ENCODE data around the gene KRTAP12-2.

The KRTAP12-2 gene, protein sequence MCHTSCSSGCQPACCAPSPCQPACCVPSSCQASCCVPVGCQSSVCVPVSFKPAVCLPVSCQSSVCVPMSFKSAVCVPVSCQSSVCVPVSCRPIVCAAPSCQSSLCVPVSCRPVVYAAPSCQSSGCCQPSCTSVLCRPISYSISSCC

DNA sequence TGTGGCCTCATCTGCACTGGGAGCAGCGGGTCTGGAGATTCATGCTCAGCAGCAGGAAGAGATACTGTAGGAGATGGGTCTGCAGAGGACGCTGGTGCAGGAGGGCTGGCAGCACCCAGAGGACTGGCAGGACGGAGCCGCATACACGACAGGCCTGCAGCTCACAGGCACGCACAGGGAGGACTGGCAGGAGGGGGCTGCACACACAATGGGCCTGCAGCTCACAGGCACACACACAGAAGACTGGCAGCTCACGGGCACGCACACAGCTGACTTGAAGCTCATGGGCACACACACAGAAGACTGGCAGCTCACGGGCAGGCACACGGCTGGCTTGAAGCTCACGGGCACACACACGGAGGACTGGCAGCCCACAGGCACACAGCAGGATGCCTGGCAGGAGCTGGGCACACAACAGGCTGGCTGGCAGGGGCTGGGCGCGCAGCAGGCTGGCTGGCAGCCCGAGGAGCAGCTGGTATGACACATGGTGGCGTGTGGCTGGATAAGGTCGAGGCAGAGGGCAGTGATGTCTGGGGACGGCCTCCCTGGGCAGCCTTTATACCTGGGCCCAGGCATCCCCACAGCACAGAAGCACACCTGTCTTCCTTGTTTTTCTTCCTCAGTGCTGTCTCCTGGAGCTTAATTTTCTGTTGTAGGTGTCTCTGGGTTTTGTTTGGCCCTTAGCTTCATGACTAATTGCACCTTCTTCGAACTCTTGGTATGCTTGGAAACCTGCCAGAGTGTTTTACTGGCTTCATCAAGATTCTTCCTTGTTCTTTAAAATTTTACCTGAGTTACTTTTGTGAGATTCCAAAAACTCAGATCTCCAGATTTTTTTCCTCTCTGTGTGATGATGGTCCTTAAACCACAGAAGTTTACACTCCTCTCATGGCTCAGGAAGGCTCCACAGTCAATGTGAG, at the start of gene KRTAP12-2:
Gene KRTAP12-2 (minus strand): TSS at position 527 of the 920 bp plus-strand sequence. CDS start 41 bp downstream, at position 486.
- no peak for DNase-seq (ENCODE audit: low read depth in 2 of 3, low spot score in 2 of 3)

DNA sequence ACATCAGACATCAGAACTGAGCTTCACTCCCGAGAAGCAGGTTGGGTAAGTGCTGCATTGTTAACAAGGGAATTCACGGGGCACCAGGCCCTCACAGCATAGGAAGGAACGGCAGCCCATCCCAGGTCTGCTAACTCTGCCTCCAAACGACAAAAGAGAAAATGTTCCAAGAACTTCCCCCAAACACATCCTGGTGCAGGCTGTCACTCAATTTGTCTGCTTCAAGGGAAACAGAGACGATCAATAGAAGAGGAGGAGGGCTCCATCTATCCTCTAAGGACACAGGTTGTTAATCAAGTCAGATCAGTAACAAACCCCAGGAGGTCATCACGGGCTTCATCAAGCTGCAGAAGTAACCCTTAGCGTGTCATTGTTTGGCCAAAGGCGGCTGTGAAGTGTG, 48.2 kb upstream of the KRTAP12-2 start:
- DNase-seq (ENCODE audit: low read depth in 2 of 3, low spot score in 2 of 3), result no peak

GRCh38 chr21:44713846-44714245, 47.1 kb upstream of the KRTAP12-2 start:
- no peak for DNase-seq (ENCODE audit: low read depth in 2 of 3, low spot score in 2 of 3)

DNA sequence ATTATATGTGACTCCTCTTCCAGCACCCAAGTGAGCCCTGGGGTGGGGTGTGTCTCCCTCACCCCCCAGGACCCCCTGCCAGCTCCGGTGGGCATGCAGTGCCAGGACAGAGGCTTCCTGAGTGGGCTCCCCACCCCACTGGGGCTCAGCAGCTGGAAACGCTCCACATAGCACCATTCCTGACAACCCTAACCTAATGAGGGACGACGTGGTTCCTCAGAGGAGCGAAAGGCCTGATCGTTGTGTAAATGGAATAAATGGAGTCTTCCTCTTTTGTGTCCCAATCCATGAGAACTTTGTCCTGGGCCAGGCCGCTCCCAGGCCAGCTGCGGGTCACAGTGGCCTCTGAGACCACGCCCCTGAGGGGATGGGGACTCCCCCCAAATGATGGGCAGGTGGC, 46.4 kb upstream of the KRTAP12-2 start:
- no peak for DNase-seq (ENCODE audit: low read depth in 2 of 3, low spot score in 2 of 3)

DNA sequence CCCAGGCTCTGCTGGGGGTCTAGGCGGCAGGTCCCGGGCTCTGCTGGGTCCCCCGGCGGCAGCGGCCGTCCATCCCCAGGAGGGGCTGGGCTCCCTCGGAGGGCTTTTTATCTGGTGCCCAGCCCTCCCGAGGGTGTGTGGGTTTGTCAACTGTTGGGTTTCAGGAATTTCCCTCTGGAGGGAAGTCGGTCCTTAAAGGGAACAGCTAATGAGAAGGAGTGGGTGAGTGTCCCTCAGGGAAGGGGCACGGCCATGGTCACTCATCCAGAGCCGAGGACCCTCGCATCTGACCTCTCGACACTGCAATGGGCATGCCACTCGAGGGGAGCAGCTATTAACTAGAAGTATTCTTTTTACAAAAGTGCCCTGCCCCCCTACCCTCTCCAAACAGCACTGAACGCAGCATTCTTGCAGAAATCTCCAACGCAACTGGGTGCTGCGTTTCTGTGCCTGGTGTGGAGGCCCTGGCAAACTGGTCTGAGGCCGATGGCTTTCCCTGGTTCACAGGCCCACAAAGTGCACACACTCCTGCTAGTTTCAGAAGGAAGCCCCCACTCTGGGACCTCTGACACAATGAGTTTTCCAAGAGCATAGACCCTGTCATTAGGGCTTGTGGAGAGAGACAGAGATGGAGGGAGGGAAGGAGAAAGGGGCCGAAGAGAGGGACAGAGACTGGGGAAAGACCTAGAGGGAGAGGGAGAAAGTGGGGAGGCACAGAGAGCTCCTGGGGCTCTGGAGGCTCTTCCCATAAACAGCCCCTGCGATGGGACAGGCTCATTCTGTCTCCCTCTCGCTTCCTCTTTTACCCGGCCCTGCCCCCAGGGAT, 45.7 kb upstream of the KRTAP12-2 start:
- DNase-seq (ENCODE audit: low read depth in 2 of 3, low spot score in 2 of 3), result no peak

- no peak for DNase-seq (ENCODE audit: low read depth in 2 of 3, low spot score in 2 of 3)
Measured at GRCh38 chr21:44711327-44712202, 44.8 kb upstream of the KRTAP12-2 start, which contains the start of gene TSPEAR. TSS of gene TSPEAR (minus strand) at chr21:44711572. CDS start at chr21:44711514, 58 bp downstream.

DNA sequence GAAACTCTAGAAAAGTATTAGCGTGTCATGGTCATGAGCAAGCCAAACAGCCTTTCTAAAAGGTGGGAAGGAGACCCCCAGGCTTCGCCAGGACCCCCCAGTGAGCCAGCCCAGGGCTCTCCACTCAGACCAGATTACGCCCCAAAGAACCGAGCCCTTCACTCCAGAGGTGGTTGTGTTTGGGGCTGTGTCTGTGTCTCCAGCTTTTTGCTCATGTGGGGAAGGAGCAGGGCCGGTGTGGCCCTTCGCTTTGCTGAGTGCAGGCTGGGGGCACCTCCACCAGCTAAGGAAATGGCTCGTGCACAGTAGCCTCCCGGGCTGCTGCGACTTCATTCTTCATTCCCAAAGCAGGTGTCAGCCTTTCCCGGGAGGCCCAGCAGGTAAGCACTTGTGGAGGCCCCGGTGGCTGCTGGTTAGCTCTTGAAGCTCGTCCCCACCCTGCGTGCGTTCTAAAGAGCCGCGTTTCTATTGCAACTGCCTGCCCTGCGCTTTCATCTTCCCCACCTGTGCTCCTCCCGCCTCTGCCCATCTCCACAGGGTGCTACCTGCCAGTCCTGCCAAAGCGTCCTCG, 44.1 kb upstream of the KRTAP12-2 start:
- no peak for DNase-seq (ENCODE audit: low read depth in 2 of 3, low spot score in 2 of 3)

GRCh38 chr21:44710294-44710665, 43.6 kb upstream of the KRTAP12-2 start:
- no peak for DNase-seq (ENCODE audit: low read depth in 2 of 3, low spot score in 2 of 3)

- no peak for DNase-seq (ENCODE audit: low read depth in 2 of 3, low spot score in 2 of 3)
Measured at GRCh38 chr21:44709426-44710293, 42.9 kb upstream of the KRTAP12-2 start.

DNA sequence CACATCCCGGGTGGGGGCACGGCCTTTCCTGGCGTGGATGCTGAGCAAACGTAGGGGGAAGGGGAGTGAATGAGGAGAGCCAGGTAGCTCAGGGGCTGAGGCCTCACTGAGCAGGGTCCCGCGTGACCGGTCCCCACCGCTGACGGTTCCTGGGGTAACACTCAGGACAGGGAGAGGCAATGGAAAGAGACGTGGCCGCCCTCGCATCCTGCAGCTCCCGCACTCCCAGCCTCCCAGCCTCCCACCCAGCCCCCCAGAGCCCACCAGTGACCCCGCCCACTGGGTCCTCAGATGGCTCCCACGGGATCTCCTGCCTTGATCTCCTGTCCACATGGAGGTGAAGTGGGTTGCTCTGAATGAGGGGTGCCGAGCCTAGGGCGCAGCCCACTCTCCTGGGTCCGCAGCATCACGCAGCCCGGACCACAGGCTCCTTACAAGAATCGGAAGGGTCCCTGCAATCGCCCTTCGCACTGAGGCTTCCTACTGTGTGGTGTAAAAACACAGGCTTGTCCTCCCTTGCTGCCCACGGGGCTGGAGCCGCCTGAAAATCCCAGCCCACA, 42.2 kb upstream of the KRTAP12-2 start:
- DNase-seq (ENCODE audit: low read depth in 2 of 3, low spot score in 2 of 3), result no peak

- no peak for DNase-seq (ENCODE audit: low read depth in 2 of 3, low spot score in 2 of 3)
Measured at GRCh38 chr21:44708213-44708865, 41.6 kb upstream of the KRTAP12-2 start.

DNA sequence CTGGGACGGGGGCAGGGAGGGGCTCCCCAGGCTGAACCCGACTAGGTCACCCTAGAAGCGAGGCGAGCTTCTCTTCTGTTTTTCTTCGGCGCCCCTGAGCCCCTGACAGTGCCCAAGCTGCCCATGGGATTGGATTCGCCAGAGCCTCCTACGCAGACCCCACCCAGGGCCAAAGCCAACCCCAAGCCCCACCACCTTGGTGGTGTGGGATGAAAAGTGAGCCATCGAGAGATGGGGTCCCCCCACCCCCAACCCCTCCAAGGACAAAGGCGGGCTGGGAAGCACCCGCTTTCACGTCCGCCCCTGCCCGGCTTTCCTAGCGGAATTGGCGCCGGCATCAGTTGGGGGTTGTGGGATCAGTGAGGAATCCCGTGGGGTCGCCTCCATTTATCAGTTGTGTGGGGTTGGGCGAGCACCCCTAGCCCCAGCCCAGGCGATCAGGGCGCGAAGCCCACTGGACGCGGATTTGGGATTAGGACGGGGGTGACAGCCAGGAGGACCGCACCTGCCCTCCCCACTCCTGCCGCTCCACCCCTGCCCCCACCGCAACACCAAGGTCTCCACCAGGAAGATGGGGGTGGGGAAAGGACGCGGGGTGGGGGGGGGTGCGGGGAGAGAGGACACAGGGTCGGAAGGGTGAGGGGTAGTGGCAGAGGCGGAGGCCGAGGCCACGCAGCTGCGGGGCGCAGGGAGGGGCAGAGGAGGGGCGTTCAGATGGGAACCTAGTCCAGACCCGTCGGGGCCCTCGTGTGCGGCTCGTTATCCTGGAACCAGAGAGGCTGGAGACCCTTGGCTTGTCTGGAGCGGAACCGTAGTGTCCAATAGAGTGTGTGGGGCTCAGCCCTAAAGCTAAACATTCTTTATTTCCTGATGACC, 40.2 kb upstream of the KRTAP12-2 start:
- DNase-seq (ENCODE audit: low read depth in 2 of 3, low spot score in 2 of 3), result no peak

DNA sequence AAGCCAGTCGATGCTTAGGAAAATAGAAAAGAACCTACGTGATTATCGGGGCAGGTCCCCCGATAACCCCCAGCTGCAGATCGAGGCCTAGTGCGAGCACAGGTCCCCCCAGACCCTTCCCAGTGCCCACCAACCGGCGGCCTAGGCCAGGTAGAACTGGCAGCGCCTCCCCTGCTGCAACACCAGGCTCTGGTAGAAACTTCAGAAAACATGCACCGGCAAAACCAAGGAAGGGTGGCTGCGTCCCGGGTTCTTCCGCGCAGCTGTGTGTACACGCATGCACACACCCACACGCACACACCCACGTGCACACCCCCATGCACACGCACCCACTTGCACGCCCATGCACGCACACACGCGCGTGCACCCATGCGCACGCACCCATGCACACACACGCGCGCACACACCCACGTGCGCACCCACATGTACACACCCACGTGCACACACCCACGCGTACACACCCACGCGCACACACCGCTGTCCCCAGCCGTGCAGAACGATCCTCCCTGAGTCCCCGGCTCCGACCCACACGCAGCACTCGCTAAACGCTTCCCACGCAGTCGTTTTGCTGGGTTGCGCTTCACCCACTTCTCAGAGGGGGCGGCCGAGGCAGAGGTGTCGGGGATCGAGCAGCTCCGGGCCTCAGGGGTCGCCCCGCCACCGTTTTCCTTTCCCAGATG, 39.4 kb upstream of the KRTAP12-2 start:
- DNase-seq (ENCODE audit: low read depth in 2 of 3, low spot score in 2 of 3), result no peak

DNA sequence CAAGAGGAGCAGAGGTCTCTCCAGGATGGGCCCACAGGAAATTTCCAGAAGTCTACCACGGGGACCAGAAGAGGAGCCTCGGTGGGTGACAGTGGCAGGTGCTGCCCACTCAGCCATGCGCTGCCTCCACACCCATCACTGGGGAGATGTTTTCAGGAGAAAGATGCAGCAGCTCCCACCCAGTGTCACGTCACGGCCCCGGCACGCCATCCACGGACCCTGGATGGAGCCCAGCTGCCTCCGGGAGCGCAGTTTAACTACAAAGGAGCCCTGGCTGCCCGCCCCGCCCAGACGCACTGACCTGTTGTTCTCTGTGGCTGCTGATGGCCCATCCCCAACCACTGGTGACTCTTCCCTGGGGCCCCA, 37.9 kb upstream of the KRTAP12-2 start:
- no peak for DNase-seq (ENCODE audit: low read depth in 2 of 3, low spot score in 2 of 3)

- DNase-seq (ENCODE audit: low read depth in 2 of 3, low spot score in 2 of 3), result no peak
Measured at GRCh38 chr21:44703731-44704635, 37.3 kb upstream of the KRTAP12-2 start.
